Measurements from ENCODE around the gene FNBP1.

GRCh38 chr9:129972816-129973215 is 70.2 kb downstream of the FNBP1 start:
- TF ChIP-seq CTCF (conservative IDR thresholded peaks at IDR 0.05 in 1 of 2, IDR thresholded peaks at IDR 0.05 in 1 of 2; ENCODE audit: low read depth in 1 of 2, low read length in 2 of 2) (no peak), EZH2 (IDR thresholded peaks at IDR 0.05; ENCODE audit: low read length, missing control alignments) (no peak)

Data from fibroblast of lung (primary cell).